Fibroblast of mammary gland (primary cell): ENCODE results near the gene RAB17.
A peak's percentile ranks its signal among the peaks of the same experiment; 100 is the strongest.

Experiments
- DNase-seq: peaks from one replicate; pipeline ENCODE4 v3.0.0-alpha.2; 2010; ENCODE audit warnings: low read depth
- H3K4me3 ChIP-seq: 2 replicates; pipeline ENCODE4 v1.5.1; 2011; ENCODE audit warnings: low read depth, mild to moderate bottlenecking, low read length, moderate library complexity; ENCODE audit not compliant: control insufficient read depth
- CTCF ChIP-seq: conservative IDR thresholded peaks from 2 replicates; pipeline ENCODE4 v1.5.1; 2011; ENCODE audit warnings: low read depth, low read length, inconsistent platforms; ENCODE audit not compliant: control insufficient read depth, insufficient read depth

RAB17 gene

DNA sequence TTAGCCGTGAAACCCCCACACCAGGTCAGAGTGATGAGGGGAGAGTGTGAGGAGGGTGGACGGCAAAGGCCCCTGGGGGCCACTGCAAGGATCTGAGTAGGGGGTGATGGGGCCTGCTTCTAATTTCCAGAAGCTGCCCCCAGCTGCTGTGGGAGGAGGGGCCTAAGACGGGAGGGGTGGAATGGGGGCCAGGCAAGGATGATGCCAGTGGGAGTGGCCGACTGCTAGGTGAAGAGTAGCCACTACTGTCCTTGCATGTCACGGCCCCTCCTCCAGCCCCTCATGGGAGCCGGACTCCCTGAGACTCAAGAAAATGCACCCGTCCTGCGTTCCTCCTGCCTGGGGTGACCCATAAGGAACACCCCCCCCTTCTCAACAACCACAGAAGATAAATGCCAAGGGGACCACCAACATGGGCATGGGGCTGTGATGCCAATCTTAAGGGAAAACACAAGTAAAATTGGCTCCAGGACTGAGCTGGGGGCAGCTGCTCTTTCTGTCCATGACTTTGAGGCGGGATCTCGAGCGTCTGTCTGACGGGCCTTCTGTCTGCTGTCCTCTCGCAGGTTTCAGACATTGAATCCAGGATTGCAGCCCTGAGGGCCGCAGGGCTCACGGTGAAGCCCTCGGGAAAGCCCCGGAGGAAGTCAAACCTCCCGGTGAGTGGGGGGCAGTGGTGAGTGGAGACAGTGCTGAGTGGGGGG lies 48.4 kb downstream of the RAB17 start:
- no peak for DNase-seq

GRCh38 chr2:237541243-237541642 lies 49.3 kb downstream of the RAB17 start:
- H3K4me3 ChIP-seq: no peak overlapping the region
- no peak for DNase-seq
- TF ChIP-seq CTCF: no peak

More for the DNA sequence above, 48.4 kb downstream of the RAB17 start:
- no peak overlapping the region for H3K4me3 ChIP-seq
- TF ChIP-seq CTCF: no peak

DNA sequence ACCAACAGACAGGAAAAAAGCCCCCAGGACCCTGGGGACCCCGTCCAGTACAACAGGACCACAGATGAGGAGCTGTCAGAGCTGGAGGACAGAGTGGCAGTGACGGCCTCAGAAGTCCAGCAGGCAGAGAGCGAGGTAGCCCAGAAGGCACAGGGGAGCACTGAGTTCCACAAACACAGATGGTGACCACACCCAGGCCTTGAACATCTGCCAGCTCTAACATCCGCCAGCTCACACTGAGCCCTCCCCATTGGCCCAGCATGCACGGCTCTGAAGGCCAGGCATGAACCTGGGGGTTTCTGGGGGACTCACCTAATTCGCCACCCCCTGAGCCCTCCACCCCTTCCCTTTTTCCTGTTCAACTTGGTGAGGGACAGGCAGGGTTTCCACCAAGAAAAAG lies 49.7 kb downstream of the RAB17 start:
- no peak overlapping the region for H3K4me3 ChIP-seq
- DNase-seq: peak; percentile 81
- TF ChIP-seq CTCF: no peak

- H3K4me3 ChIP-seq: no peak overlapping the region
- no peak for TF ChIP-seq CTCF
- no peak for DNase-seq
Measured at GRCh38 chr2:237540223-237540775, 50.2 kb downstream of the RAB17 start.

GRCh38 chr2:237539681-237540080 lies 50.9 kb downstream of the RAB17 start:
- peak; percentile 8 for DNase-seq
- H3K4me3 ChIP-seq: no peak overlapping the region
- TF ChIP-seq CTCF: no peak

- no peak overlapping the region for H3K4me3 ChIP-seq
- no peak for DNase-seq
- no peak for TF ChIP-seq CTCF
Measured at GRCh38 chr2:237538901-237539300, 51.6 kb downstream of the RAB17 start.
